HEK293 (cell line): ENCODE measurements around the gene C5.

Experiments used
- CTCF ChIA-PET: fragments of 350-600 bp; formaldehyde crosslinking; extraction: SDS; loops from one replicate; lab custom pipeline; 2021; ENCODE audit warnings: antibody characterized with exemption; lab: Yijun Ruan, JAX
- POLR2A ChIA-PET: fragments of 300-600 bp; formaldehyde crosslinking; extraction: SDS; loops from one replicate; lab custom pipeline; 2020; ENCODE audit warnings: antibody characterized with exemption, inconsistent platforms; lab: Yijun Ruan, JAX
- H3K27ac ChIP-seq: fragments of 200-500 bp; sonication (Bioruptor generic); 2 replicates; pipeline ENCODE4 v1.5.1; 2014; ENCODE audit warnings: low read depth, low read length, control low read depth, inconsistent platforms; ENCODE audit errors: extremely low read depth
- H3K36me3 ChIP-seq, 2 experiments: fragments of 200-500 bp in 1 of 2; sonication (Bioruptor generic) in 1 of 2; 1 replicate in 1 of 2; 2 replicates in 1 of 2; pipeline ENCODE4 v1.5.1; 2014 to 2017; ENCODE audit warnings: inconsistent platforms in 2 of 2, low read length in 2 of 2; ENCODE audit not compliant: control insufficient read depth in 2 of 2, insufficient read depth in 1 of 2
- H3K4me1 ChIP-seq: fragments of 200-500 bp; sonication (Bioruptor generic); 2 replicates; pipeline ENCODE4 v1.5.1; 2014; ENCODE audit warnings: mild to moderate bottlenecking, low read length, inconsistent platforms; ENCODE audit not compliant: control insufficient read depth, insufficient read depth
- H3K4me3 ChIP-seq: 2 replicates; pipeline ENCODE4 v1.5.1; 2011; ENCODE audit warnings: low read depth, mild to moderate bottlenecking, control low read depth, low read length, moderate library complexity
- H3K9me3 ChIP-seq: fragments of 200-500 bp; sonication (Bioruptor generic); 2 replicates; pipeline ENCODE4 v1.5.1; 2014; ENCODE audit warnings: low read depth, low read length, inconsistent platforms; ENCODE audit not compliant: control insufficient read depth, insufficient read depth
- GLIS1 ChIP-seq: fragments of 450-650 bp; formaldehyde crosslinking; IDR thresholded peaks from 2 replicates; pipeline ENCODE4 v1.5.1; 2016; ENCODE audit warnings: missing biosample characterization, missing genetic modification characterization
- ZBTB20 ChIP-seq: fragments of 450-650 bp; formaldehyde crosslinking; IDR thresholded peaks from 2 replicates; pipeline ENCODE4 v1.5.1; 2016; ENCODE audit warnings: missing biosample characterization, missing genetic modification characterization
- ZBTB48 ChIP-seq: fragments of 450-650 bp; formaldehyde crosslinking; IDR thresholded peaks from 2 replicates; pipeline ENCODE4 v1.5.1; 2016; ENCODE audit warnings: missing biosample characterization, missing genetic modification characterization
- ZNF138 ChIP-seq: fragments of 450-650 bp; formaldehyde crosslinking; IDR thresholded peaks from 2 replicates; pipeline ENCODE4 v1.5.1; 2016; ENCODE audit warnings: missing biosample characterization, missing genetic modification characterization, borderline replicate concordance
- ZNF184 ChIP-seq: fragments of 450-650 bp; IDR thresholded peaks from 2 replicates; pipeline ENCODE4 v1.5.1; 2018; ENCODE audit warnings: missing biosample characterization, mild to moderate bottlenecking, missing genetic modification characterization
- ZNF341 ChIP-seq: fragments of 450-650 bp; formaldehyde crosslinking; IDR thresholded peaks from 2 replicates; pipeline ENCODE4; 2016; ENCODE audit warnings: low read depth, missing biosample characterization, missing genetic modification characterization
- ZNF350 ChIP-seq: fragments of 450-650 bp; formaldehyde crosslinking; IDR thresholded peaks from 2 replicates; pipeline ENCODE4 v1.5.0; 2017; ENCODE audit warnings: missing biosample characterization, mild to moderate bottlenecking, missing genetic modification characterization
- ZNF394 ChIP-seq: fragments of 450-650 bp; formaldehyde crosslinking; IDR thresholded peaks from 2 replicates; pipeline ENCODE4 v1.5.1; 2016; ENCODE audit warnings: missing biosample characterization, missing genetic modification characterization, mild to moderate bottlenecking, moderate library complexity, borderline replicate concordance
- ZNF585B ChIP-seq: fragments of 450-650 bp; formaldehyde crosslinking; IDR thresholded peaks from 2 replicates; pipeline ENCODE4 v1.5.1; 2016; ENCODE audit warnings: missing biosample characterization, missing genetic modification characterization
- ZSCAN30 ChIP-seq: fragments of 450-650 bp; IDR thresholded peaks from 2 replicates; pipeline ENCODE4 v1.5.1; 2018; ENCODE audit warnings: missing biosample characterization, mild to moderate bottlenecking, missing genetic modification characterization, moderate library complexity
- TF ChIP-seq, protein P1 (sequence below): fragments of 450-650 bp; formaldehyde crosslinking; IDR thresholded peaks from 2 replicates; pipeline ENCODE4 v1.5.1; 2016; ENCODE audit warnings: missing biosample characterization, missing genetic modification characterization
- TF ChIP-seq, protein P2 (sequence below): fragments of 450-650 bp; formaldehyde crosslinking; IDR thresholded peaks from 2 replicates; pipeline ENCODE4 v1.5.1; 2017; ENCODE audit warnings: missing biosample characterization, missing genetic modification characterization
- TF ChIP-seq, protein P3 (sequence below): fragments of 450-650 bp; formaldehyde crosslinking; IDR thresholded peaks from 2 replicates; pipeline ENCODE4 v1.5.1; 2016; ENCODE audit warnings: missing biosample characterization, missing genetic modification characterization
- TF ChIP-seq, protein P4 (sequence below): fragments of 450-650 bp; formaldehyde crosslinking; IDR thresholded peaks from 2 replicates; pipeline ENCODE4 v1.5.1; 2017; ENCODE audit warnings: missing biosample characterization, missing genetic modification characterization
- TF ChIP-seq, protein P5 (sequence below): fragments of 450-650 bp; formaldehyde crosslinking; conservative IDR thresholded peaks from 2 replicates; pipeline ENCODE4 v1.5.1; 2016; ENCODE audit warnings: low read depth, missing biosample characterization, missing genetic modification characterization
- TF ChIP-seq, protein P6 (sequence below): fragments of 450-650 bp; formaldehyde crosslinking; IDR thresholded peaks from 2 replicates; pipeline ENCODE4 v1.5.1; 2016; ENCODE audit warnings: missing biosample characterization, missing genetic modification characterization
- TF ChIP-seq, protein P7 (sequence below): fragments of 450-650 bp; formaldehyde crosslinking; IDR thresholded peaks from 2 replicates; pipeline ENCODE4 v1.5.1; 2016; ENCODE audit warnings: missing biosample characterization, missing genetic modification characterization
- TF ChIP-seq, protein P8 (sequence below): fragments of 450-650 bp; formaldehyde crosslinking; IDR thresholded peaks from 2 replicates; pipeline ENCODE4 v1.5.1; 2016; ENCODE audit warnings: missing biosample characterization, missing genetic modification characterization, low read depth

The C5 gene

DNA sequence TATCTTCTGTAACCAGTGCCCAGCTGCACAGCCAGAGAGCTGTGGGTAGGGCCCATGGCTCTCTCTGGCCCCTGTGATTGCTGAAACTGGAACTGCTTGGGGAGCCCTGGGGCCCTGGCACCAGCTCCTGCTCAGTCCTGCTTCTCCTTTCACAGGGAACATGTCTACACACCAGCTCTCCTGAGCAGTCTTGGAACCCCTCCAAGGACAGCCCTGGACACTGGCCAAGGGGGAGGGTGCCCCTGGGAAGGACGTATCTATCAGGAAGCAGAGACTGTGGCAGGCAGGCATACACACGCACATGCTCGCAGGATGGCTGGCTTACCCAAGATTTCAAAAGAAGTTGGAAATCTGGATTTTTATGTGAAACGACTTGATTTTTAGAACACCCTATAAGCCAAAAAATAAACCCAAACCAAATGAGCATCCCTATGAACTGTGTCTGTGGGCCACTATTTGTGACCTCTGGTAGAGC lies 114.7 kb downstream of the C5 start:
- Histone ChIP-seq H3K27ac (no peak overlapping the region), H3K4me3 (no peak overlapping the region), H3K36me3 (no peaks in the 10 kb centered on the region), H3K4me1 (no peaks in the 10 kb centered on the region; the same call in 1 of the 2 replicates), H3K9me3 (no peaks in the 10 kb centered on the region)
- ChIA-PET POLR2A (interaction anchor here (0.9 to 1.6 kb wide), 3 partner anchors 62 to 142 kb away, joined by 3 to 4 read pairs (median 3); partner anchors contain the start of gene FBXW2), CTCF (interaction anchor here (0.5 to 6.3 kb wide), 12 partner anchors 15 to 281 kb away, joined by 3 to 52 read pairs (median 4); partner anchors contain the start of gene FBXW2)
- TF ChIP-seq, protein P1, sequence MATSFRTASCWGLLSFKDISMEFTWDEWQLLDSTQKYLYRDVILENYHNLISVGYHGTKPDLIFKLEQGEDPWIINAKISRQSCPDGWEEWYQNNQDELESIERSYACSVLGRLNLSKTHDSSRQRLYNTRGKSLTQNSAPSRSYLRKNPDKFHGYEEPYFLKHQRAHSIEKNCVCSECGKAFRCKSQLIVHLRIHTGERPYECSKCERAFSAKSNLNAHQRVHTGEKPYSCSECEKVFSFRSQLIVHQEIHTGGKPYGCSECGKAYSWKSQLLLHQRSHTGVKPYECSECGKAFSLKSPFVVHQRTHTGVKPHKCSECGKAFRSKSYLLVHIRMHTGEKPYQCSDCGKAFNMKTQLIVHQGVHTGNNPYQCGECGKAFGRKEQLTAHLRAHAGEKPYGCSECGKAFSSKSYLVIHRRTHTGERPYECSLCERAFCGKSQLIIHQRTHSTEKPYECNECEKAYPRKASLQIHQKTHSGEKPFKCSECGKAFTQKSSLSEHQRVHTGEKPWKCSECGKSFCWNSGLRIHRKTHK (tag by site-specific recombination): no peak
- TF ChIP-seq ZSCAN30 (peak; percentile 39; the same call in 1 of the 2 replicates), ZNF350 (tag by site-specific recombination) (no peak), ZNF394 (peak; percentile 67; the same call in 1 of the 2 replicates), ZNF184 (no peak), ZBTB20 (peak; percentile 99), ZNF585B (tag by site-specific recombination) (no peak), ZBTB48 (tag by site-specific recombination) (peak; percentile 81), GLIS1 (tag by site-specific recombination) (peak; percentile 29; the same call in 1 of the 2 replicates), ZNF138 (no peak), ZNF341 (0 out of 2 replicates have a peak, but pooled peaks have one; percentile 26)
- TF ChIP-seq, protein P2, sequence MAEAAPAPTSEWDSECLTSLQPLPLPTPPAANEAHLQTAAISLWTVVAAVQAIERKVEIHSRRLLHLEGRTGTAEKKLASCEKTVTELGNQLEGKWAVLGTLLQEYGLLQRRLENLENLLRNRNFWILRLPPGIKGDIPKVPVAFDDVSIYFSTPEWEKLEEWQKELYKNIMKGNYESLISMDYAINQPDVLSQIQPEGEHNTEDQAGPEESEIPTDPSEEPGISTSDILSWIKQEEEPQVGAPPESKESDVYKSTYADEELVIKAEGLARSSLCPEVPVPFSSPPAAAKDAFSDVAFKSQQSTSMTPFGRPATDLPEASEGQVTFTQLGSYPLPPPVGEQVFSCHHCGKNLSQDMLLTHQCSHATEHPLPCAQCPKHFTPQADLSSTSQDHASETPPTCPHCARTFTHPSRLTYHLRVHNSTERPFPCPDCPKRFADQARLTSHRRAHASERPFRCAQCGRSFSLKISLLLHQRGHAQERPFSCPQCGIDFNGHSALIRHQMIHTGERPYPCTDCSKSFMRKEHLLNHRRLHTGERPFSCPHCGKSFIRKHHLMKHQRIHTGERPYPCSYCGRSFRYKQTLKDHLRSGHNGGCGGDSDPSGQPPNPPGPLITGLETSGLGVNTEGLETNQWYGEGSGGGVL (tag by site-specific recombination): peak; percentile 64; the same call in 1 of the 2 replicates
- TF ChIP-seq, protein P3, sequence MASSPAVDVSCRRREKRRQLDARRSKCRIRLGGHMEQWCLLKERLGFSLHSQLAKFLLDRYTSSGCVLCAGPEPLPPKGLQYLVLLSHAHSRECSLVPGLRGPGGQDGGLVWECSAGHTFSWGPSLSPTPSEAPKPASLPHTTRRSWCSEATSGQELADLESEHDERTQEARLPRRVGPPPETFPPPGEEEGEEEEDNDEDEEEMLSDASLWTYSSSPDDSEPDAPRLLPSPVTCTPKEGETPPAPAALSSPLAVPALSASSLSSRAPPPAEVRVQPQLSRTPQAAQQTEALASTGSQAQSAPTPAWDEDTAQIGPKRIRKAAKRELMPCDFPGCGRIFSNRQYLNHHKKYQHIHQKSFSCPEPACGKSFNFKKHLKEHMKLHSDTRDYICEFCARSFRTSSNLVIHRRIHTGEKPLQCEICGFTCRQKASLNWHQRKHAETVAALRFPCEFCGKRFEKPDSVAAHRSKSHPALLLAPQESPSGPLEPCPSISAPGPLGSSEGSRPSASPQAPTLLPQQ (tag by site-specific recombination): 0 out of 2 replicates have a peak, but pooled peaks have one; percentile 21
- TF ChIP-seq, protein P4, sequence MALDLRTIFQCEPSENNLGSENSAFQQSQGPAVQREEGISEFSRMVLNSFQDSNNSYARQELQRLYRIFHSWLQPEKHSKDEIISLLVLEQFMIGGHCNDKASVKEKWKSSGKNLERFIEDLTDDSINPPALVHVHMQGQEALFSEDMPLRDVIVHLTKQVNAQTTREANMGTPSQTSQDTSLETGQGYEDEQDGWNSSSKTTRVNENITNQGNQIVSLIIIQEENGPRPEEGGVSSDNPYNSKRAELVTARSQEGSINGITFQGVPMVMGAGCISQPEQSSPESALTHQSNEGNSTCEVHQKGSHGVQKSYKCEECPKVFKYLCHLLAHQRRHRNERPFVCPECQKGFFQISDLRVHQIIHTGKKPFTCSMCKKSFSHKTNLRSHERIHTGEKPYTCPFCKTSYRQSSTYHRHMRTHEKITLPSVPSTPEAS: no peak
- TF ChIP-seq, protein P5, sequence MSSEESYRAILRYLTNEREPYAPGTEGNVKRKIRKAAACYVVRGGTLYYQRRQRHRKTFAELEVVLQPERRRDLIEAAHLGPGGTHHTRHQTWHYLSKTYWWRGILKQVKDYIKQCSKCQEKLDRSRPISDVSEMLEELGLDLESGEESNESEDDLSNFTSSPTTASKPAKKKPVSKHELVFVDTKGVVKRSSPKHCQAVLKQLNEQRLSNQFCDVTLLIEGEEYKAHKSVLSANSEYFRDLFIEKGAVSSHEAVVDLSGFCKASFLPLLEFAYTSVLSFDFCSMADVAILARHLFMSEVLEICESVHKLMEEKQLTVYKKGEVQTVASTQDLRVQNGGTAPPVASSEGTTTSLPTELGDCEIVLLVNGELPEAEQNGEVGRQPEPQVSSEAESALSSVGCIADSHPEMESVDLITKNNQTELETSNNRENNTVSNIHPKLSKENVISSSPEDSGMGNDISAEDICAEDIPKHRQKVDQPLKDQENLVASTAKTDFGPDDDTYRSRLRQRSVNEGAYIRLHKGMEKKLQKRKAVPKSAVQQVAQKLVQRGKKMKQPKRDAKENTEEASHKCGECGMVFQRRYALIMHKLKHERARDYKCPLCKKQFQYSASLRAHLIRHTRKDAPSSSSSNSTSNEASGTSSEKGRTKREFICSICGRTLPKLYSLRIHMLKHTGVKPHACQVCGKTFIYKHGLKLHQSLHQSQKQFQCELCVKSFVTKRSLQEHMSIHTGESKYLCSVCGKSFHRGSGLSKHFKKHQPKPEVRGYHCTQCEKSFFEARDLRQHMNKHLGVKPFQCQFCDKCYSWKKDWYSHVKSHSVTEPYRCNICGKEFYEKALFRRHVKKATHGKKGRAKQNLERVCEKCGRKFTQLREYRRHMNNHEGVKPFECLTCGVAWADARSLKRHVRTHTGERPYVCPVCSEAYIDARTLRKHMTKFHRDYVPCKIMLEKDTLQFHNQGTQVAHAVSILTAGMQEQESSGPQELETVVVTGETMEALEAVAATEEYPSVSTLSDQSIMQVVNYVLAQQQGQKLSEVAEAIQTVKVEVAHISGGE (tag by site-specific recombination): no peak
- TF ChIP-seq, protein P6, sequence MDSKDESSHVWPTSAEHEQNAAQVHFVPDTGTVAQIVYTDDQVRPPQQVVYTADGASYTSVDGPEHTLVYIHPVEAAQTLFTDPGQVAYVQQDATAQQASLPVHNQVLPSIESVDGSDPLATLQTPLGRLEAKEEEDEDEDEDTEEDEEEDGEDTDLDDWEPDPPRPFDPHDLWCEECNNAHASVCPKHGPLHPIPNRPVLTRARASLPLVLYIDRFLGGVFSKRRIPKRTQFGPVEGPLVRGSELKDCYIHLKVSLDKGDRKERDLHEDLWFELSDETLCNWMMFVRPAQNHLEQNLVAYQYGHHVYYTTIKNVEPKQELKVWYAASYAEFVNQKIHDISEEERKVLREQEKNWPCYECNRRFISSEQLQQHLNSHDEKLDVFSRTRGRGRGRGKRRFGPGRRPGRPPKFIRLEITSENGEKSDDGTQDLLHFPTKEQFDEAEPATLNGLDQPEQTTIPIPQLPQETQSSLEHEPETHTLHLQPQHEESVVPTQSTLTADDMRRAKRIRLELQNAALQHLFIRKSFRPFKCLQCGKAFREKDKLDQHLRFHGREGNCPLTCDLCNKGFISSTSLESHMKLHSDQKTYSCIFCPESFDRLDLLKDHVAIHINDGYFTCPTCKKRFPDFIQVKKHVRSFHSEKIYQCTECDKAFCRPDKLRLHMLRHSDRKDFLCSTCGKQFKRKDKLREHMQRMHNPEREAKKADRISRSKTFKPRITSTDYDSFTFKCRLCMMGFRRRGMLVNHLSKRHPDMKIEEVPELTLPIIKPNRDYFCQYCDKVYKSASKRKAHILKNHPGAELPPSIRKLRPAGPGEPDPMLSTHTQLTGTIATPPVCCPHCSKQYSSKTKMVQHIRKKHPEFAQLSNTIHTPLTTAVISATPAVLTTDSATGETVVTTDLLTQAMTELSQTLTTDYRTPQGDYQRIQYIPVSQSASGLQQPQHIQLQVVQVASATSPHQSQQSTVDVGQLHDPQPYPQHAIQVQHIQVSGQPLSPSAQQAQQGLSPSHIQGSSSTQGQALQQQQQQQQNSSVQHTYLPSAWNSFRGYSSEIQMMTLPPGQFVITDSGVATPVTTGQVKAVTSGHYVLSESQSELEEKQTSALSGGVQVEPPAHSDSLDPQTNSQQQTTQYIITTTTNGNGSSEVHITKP: peak; percentile 54
- TF ChIP-seq, protein P7, sequence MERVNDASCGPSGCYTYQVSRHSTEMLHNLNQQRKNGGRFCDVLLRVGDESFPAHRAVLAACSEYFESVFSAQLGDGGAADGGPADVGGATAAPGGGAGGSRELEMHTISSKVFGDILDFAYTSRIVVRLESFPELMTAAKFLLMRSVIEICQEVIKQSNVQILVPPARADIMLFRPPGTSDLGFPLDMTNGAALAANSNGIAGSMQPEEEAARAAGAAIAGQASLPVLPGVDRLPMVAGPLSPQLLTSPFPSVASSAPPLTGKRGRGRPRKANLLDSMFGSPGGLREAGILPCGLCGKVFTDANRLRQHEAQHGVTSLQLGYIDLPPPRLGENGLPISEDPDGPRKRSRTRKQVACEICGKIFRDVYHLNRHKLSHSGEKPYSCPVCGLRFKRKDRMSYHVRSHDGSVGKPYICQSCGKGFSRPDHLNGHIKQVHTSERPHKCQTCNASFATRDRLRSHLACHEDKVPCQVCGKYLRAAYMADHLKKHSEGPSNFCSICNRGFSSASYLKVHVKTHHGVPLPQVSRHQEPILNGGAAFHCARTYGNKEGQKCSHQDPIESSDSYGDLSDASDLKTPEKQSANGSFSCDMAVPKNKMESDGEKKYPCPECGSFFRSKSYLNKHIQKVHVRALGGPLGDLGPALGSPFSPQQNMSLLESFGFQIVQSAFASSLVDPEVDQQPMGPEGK (tag by site-specific recombination): peak; percentile 65
- TF ChIP-seq, protein P8, sequence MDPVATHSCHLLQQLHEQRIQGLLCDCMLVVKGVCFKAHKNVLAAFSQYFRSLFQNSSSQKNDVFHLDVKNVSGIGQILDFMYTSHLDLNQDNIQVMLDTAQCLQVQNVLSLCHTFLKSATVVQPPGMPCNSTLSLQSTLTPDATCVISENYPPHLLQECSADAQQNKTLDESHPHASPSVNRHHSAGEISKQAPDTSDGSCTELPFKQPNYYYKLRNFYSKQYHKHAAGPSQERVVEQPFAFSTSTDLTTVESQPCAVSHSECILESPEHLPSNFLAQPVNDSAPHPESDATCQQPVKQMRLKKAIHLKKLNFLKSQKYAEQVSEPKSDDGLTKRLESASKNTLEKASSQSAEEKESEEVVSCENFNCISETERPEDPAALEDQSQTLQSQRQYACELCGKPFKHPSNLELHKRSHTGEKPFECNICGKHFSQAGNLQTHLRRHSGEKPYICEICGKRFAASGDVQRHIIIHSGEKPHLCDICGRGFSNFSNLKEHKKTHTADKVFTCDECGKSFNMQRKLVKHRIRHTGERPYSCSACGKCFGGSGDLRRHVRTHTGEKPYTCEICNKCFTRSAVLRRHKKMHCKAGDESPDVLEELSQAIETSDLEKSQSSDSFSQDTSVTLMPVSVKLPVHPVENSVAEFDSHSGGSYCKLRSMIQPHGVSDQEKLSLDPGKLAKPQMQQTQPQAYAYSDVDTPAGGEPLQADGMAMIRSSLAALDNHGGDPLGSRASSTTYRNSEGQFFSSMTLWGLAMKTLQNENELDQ (tag by site-specific recombination): no peak
